GM20000 (cell line): ENCODE results near the gene CD44.

ENCODE experiments used
- DNase-seq: peaks from one replicate; pipeline ENCODE4 v3.0.0; 2012; ENCODE audit warnings: low spot score
- TF ChIP-seq, protein P1 (sequence below): IDR thresholded peaks from 2 replicates; pipeline ENCODE4 v1.5.1; 2012; ENCODE audit warnings: mild to moderate bottlenecking, control low read depth; ENCODE audit errors: extremely low read depth, missing control alignments

The CD44 gene

DNA sequence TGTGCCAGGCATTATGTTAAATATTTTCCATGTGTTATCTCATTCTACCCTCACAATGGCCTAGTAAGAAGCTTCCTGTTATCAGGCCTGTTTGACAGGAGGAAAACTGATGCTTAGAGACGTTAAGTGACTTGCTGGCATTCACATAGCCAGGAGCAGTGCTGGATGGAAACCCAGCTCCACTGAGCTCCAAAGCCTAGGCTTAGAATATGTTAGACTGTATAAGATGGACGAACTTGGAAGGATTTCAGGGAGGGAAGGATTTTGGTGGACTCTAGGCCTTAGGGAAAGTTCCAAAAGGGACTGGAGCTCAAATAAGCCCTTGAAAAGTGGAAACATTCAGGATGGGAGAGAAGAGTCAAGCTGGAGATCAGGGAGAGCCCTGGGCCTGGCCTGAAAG lies 2.1 kb downstream of the CD44 start:
- TF ChIP-seq, protein P1, sequence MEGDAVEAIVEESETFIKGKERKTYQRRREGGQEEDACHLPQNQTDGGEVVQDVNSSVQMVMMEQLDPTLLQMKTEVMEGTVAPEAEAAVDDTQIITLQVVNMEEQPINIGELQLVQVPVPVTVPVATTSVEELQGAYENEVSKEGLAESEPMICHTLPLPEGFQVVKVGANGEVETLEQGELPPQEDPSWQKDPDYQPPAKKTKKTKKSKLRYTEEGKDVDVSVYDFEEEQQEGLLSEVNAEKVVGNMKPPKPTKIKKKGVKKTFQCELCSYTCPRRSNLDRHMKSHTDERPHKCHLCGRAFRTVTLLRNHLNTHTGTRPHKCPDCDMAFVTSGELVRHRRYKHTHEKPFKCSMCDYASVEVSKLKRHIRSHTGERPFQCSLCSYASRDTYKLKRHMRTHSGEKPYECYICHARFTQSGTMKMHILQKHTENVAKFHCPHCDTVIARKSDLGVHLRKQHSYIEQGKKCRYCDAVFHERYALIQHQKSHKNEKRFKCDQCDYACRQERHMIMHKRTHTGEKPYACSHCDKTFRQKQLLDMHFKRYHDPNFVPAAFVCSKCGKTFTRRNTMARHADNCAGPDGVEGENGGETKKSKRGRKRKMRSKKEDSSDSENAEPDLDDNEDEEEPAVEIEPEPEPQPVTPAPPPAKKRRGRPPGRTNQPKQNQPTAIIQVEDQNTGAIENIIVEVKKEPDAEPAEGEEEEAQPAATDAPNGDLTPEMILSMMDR = no peak
- DNase-seq = no peak

DNA sequence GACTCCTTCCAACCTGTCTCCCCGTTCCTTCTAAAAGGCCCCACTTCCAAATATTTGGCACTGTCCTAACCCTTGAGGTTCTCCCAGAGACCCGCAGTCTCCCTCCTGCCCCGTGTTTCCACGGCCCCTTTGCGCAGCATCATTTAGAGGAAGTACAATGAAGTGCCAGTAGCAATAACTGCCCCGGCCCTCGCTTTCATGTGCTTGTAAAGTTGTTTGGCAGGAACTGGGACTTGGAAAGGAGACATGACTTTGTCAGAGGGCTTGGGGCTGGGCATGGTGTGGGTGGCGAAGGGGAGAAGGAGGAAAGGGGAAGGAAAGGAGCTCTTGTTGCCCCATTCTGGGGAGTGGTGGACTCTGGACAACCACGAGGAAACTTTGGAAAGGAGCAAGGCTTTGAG lies 2.6 kb downstream of the CD44 start:
- no peak for DNase-seq
- TF ChIP-seq, protein P1 = no peak

DNA sequence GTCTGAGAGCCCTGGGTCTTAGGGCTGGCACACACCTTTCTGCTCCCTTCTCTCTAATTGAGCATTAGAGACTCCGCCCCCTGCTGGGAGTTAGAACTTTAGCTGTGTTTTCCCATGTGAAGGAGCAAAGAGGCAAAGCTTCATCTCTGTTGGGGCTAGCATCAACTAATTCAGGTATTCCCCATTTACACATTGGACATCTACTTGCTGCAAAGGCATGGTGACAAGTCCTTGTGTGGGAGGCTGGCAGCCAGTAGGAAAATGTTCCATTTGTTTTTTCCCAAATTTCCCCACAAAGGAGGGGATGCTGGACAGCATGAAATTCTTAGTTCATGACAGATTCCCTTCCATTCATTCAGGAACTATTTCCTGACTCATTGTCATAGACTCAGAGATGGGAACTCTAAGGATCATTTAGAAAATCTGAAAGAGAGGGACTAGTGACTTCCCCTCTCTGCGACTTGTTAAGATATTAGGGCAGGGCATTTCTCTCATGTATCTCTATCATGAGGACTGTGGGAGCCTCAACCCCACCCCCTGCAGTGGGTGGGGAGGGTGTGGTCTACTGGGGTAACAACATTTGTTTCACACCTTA lies 3.6 kb downstream of the CD44 start:
- TF ChIP-seq, protein P1 = no peak
- peak; percentile 46 for DNase-seq

DNA sequence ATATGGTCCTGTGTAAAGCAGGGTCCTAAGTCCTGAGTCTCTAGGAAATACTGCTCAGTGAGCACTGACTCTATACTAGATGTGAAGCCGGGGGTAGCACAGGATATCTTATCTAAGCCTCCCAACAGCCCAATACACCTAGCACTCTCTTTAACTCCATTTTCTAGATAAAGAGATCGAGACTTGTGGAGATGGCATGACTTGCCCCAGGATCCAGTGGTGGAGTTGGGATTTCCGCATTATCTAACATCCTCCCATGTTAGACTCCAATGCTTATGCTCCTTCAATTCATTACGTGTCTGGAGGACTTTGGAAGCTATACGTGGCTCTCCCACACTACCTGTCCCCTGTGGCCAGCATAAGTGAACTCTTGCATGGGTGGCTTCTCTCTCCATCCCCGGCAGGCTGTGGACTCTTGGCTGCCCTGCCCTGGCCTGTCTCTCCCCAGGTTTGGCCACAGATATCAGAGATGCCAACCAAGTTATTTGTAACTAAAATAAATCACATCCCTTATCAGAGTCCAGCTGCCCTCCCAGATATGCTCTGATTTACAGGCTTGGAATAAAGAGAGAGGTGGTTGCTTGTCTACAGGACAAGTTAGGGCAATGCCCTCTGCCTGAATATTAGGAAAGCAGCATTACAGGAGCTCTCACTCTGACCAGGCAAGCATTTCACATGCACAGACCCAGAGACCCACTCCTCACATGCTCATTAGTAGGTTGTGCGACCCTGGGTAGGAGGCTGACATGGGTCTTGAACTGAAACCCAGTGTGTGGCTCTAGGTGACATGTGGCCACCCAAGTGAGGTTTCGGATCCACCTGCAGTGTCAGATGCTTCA lies 4.5 kb downstream of the CD44 start:
- DNase-seq = no peak
- TF ChIP-seq, protein P1 = no peak

DNA sequence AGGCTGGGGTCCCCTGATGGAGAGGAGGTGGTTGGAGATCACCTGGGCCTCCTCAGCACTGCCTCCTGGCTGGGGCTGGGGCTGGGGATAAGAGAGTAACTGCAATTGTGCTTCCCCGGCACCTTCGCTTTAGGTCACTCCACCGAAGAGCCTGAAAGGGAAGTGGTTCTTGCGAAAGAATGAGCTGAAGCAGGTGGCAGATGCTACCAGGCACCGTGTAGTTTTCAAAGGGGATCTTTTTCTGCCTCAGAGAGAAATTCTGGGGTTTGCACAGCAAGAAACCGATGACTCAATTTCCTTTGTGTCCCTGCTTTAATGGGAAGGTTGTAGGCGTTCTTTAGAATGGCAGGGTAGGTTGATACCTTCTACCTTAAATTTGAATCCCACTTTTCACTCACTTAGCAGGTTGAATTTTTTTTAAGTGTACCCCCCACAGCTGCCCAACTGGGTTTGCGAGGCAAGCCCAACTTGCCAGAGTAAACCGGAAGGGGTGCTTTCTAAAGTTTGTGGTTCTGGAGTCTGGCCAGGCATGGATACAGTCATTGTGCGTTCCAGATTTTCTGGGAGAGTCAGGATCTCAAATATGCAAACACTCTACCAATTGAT lies 5.3 kb downstream of the CD44 start:
- TF ChIP-seq, protein P1 = no peak
- peak; percentile 75 for DNase-seq

DNA sequence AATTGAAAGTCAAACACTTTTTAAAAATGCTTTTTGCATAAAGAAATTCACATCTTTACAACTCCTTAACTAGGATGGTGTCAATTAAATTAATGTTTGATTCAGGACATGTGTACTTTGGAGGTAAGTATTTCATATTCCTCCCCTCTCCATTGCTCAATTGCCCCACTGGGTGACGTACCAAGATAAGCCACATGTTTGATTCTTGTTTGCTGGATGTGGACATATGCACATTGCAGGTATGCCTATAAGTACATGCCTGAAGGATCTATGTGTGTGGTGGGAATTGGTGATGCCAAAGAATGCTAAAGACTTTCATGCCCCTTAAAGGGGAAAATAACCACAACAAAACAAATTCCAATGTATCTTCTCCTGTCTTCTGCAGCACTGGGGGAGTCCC lies 5.8 kb downstream of the CD44 start:
- TF ChIP-seq, protein P1 = no peak
- DNase-seq = no peak

DNA sequence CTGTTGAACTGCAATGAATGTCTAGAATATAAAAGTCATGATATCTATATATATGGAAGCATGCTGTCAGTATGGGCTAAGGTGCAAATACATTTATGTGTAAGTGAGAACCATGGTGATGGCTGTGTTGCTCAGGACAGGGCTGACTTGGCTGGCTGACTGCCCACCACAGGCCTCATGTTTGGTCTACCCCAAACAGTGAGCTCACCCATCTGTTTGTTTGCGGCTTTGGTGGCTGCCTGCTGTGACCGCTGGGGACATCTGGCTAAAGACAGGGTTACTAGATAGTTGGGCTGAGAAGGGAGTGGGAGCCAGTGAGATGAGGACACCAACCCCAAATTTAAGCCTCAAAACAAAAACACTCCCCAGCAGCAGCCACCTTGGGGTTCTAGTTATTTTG lies 6.3 kb downstream of the CD44 start:
- peak; percentile 73 for DNase-seq

More for the DNA sequence above, 6.3 kb downstream of the CD44 start:
- TF ChIP-seq, protein P1 = no peak
